ENCODE measurements around the gene RAB17.

Gene RAB17

GRCh38 chr2:237633061-237633561 is 42.6 kb upstream of the RAB17 start:
- no peak overlapping the region for H2AFZ ChIP-seq (ENCODE audit: low read length)
- no peak for TF ChIP-seq EZH2phosphoT487 (IDR thresholded peaks at IDR 0.05; ENCODE audit: borderline replicate concordance)
- TF ChIP-seq, protein P1, sequence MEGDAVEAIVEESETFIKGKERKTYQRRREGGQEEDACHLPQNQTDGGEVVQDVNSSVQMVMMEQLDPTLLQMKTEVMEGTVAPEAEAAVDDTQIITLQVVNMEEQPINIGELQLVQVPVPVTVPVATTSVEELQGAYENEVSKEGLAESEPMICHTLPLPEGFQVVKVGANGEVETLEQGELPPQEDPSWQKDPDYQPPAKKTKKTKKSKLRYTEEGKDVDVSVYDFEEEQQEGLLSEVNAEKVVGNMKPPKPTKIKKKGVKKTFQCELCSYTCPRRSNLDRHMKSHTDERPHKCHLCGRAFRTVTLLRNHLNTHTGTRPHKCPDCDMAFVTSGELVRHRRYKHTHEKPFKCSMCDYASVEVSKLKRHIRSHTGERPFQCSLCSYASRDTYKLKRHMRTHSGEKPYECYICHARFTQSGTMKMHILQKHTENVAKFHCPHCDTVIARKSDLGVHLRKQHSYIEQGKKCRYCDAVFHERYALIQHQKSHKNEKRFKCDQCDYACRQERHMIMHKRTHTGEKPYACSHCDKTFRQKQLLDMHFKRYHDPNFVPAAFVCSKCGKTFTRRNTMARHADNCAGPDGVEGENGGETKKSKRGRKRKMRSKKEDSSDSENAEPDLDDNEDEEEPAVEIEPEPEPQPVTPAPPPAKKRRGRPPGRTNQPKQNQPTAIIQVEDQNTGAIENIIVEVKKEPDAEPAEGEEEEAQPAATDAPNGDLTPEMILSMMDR (conservative IDR thresholded peaks at IDR 0.05; ENCODE audit: low read length): no peak
- no peaks in the 10 kb centered on the region for H4K20me1 ChIP-seq (ENCODE audit: insufficient read depth, low read length, poor library complexity, severe bottlenecking)
- H3K4me2 ChIP-seq (ENCODE audit: low read depth, low read length, poor library complexity, severe bottlenecking): no peak overlapping the region
- no peaks in the 10 kb centered on the region for H3K9me3 ChIP-seq (ENCODE audit: insufficient read depth, low read depth, low read length)
- H3K36me3 ChIP-seq (ENCODE audit: insufficient read depth, low read length): no peaks in the 10 kb centered on the region
- H3K79me2 ChIP-seq (ENCODE audit: insufficient read depth, low read length): no peaks in the 10 kb centered on the region
- no peaks in the 10 kb centered on the region for H3F3A ChIP-seq (ENCODE audit: low read depth)
- no peaks in the 10 kb centered on the region for H3K27me3 ChIP-seq (ENCODE audit: insufficient read depth, low read length, poor library complexity, severe bottlenecking)
- no peaks in the 10 kb centered on the region for H3K4me1 ChIP-seq (ENCODE audit: insufficient read depth, low read length, poor library complexity, severe bottlenecking)
- no peak overlapping the region for H3K4me3 ChIP-seq (ENCODE audit: low read length, poor library complexity, severe bottlenecking)
- H3K9me2 ChIP-seq (replicated peaks; ENCODE audit: low read depth, low read length): no peaks in the 10 kb centered on the region
- H3K9ac ChIP-seq (ENCODE audit: low read depth, low read length, poor library complexity, severe bottlenecking): no peak overlapping the region

- Histone ChIP-seq H4K20me1 (ENCODE audit: insufficient read depth, low read length, poor library complexity, severe bottlenecking) (no peaks in the 10 kb centered on the region), H3K27me3 (ENCODE audit: insufficient read depth, low read length, poor library complexity, severe bottlenecking) (no peaks in the 10 kb centered on the region), H3K4me3 (ENCODE audit: low read length, poor library complexity, severe bottlenecking) (no peak overlapping the region), H3K36me3 (ENCODE audit: insufficient read depth, low read length) (no peaks in the 10 kb centered on the region), H3K4me1 (ENCODE audit: insufficient read depth, low read length, poor library complexity, severe bottlenecking) (no peaks in the 10 kb centered on the region), H3K4me2 (ENCODE audit: low read depth, low read length, poor library complexity, severe bottlenecking) (no peak overlapping the region), H3K9me3 (ENCODE audit: insufficient read depth, low read depth, low read length) (no peaks in the 10 kb centered on the region), H3K9me2 (replicated peaks; ENCODE audit: low read depth, low read length) (no peaks in the 10 kb centered on the region), H3F3A (ENCODE audit: low read depth) (no peaks in the 10 kb centered on the region), H3K9ac (ENCODE audit: low read depth, low read length, poor library complexity, severe bottlenecking) (no peak overlapping the region), H2AFZ (ENCODE audit: low read length) (no peak overlapping the region), H3K79me2 (ENCODE audit: insufficient read depth, low read length) (no peaks in the 10 kb centered on the region)
- TF ChIP-seq, protein P1 (conservative IDR thresholded peaks at IDR 0.05; ENCODE audit: low read length): no peak
Observed at GRCh38 chr2:237631801-237632585, 41.5 kb upstream of the RAB17 start.

DNA sequence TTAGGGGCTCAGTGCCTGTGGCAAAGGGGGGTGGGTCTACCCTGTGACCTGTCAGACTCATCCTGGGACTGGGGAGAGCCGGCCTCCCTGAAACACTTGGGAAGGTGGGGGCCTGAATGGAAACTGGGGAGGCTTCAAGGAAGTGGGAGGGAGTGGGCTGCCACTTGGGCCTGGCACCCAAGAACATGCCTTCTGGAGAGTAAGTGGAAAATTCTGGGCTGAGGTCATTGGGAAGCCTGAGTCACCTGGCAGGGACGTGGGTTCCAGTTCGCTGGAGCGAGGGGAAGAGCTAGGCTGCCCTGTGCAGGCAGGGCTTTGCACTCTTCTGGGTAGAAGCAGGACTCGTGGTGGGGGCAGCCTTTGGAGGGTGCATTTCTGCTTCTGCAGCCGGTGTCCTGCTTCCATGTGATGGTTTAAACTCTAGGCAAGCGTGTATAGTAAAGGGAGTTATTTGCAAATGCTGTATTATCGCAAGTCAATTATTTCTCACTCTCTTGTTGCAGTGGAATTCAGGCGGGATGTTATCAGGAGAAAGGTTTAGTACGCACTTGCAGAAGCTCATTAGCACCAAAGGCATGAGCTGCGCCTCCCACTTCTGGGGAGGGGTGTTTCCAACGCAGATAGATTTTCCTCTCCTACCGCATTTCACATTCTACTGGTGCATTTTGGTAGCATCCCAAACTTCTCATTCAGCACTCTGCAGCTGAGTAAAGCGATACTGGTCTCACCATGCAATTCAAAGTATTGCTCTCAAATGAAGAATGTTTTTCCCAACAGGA is 40.7 kb upstream of the RAB17 start:
- Histone ChIP-seq H3K4me1 (ENCODE audit: insufficient read depth, low read length, poor library complexity, severe bottlenecking) (no peaks in the 10 kb centered on the region), H3K9ac (ENCODE audit: low read depth, low read length, poor library complexity, severe bottlenecking) (no peak overlapping the region), H3K4me2 (ENCODE audit: low read depth, low read length, poor library complexity, severe bottlenecking) (no peak overlapping the region), H3F3A (ENCODE audit: low read depth) (no peaks in the 10 kb centered on the region), H3K79me2 (ENCODE audit: insufficient read depth, low read length) (no peaks in the 10 kb centered on the region), H3K9me3 (ENCODE audit: insufficient read depth, low read depth, low read length) (no peaks in the 10 kb centered on the region), H3K4me3 (ENCODE audit: low read length, poor library complexity, severe bottlenecking) (no peak overlapping the region), H4K20me1 (ENCODE audit: insufficient read depth, low read length, poor library complexity, severe bottlenecking) (no peaks in the 10 kb centered on the region), H3K27me3 (ENCODE audit: insufficient read depth, low read length, poor library complexity, severe bottlenecking) (no peaks in the 10 kb centered on the region), H2AFZ (ENCODE audit: low read length) (no peak overlapping the region), H3K36me3 (ENCODE audit: insufficient read depth, low read length) (no peaks in the 10 kb centered on the region), H3K9me2 (replicated peaks; ENCODE audit: low read depth, low read length) (no peaks in the 10 kb centered on the region)
- TF ChIP-seq EZH2phosphoT487 (IDR thresholded peaks at IDR 0.05; ENCODE audit: borderline replicate concordance): no peak
- TF ChIP-seq, protein P1 (conservative IDR thresholded peaks at IDR 0.05; ENCODE audit: low read length): no peak
